HL-60/S4 treated with retinoic acid at 250 ng/mL for 4 days and 3 days (cell line): ENCODE results near the gene ZNF853.
"Not testable (repeated sequence)": the region's sequence is repeated elsewhere in the genome, so short reads cannot be mapped to it uniquely, and the experiment has no call there.

ENCODE experiments used
- in situ Hi-C: fragments of 300-500 bp; cut with MboI; formaldehyde crosslinking; loops from 2 replicates; pipeline ENCODE4 v1.7.0; 2022; ENCODE audit warnings: low sequenced_read_pairs

The ZNF853 gene

GRCh38 chr7:6650521-6651011 lies 35.2 kb downstream of the ZNF853 start:
- in situ Hi-C loops: no loop called here

DNA sequence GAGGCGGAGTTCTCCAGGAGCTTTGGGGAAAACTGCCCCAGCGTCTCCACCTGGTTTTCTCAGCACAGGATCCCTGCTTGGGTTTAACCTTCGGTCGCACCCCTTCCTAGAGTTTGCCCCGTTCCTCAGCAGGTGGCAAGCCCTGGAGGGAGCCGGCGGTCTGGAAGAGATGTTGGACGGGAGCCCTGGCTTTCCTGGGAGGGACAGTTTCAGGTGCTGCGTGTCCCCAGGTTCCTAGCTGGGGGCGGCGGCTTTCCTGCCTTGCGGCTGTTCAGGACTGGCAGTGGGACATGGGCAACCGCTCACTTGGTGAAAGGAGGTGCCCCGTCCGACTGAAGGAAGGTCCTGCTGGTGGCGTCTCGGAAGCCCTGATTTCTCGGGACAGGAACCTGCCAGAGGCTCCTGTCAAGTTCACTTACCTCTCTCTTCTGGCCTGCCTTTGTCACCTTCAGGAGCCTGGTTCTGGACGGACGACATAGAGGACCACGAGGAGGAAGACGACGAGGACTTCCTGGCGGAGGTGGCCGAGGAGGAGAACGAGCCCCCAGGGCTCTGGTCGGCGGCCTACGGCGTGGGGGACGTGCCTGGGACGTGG lies 36.5 kb downstream of the ZNF853 start:
- in situ Hi-C loops: no loop called here

DNA sequence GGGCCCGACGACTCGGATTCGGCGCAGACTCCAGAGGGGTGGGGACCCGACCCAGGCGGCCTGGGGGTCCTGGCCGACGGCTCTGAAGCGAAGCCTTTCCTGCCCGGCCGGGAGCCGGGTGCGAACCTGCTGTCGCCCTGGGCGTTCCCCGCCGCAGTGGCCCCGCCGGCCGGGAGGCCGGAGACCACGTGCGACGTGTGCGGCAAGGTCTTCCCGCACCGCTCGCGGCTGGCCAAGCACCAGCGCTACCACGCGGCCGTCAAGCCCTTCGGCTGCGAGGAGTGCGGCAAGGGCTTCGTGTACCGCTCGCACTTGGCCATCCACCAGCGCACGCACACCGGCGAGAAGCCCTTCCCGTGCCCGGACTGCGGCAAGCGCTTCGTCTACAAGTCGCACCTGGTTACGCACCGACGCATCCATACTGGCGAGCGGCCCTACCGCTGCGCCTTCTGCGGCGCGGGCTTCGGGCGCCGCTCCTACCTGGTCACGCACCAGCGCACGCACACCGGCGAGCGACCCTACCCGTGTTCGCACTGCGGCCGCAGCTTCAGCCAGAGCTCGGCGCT lies 37.1 kb downstream of the ZNF853 start:
- in situ Hi-C loops: no loop called here

DNA sequence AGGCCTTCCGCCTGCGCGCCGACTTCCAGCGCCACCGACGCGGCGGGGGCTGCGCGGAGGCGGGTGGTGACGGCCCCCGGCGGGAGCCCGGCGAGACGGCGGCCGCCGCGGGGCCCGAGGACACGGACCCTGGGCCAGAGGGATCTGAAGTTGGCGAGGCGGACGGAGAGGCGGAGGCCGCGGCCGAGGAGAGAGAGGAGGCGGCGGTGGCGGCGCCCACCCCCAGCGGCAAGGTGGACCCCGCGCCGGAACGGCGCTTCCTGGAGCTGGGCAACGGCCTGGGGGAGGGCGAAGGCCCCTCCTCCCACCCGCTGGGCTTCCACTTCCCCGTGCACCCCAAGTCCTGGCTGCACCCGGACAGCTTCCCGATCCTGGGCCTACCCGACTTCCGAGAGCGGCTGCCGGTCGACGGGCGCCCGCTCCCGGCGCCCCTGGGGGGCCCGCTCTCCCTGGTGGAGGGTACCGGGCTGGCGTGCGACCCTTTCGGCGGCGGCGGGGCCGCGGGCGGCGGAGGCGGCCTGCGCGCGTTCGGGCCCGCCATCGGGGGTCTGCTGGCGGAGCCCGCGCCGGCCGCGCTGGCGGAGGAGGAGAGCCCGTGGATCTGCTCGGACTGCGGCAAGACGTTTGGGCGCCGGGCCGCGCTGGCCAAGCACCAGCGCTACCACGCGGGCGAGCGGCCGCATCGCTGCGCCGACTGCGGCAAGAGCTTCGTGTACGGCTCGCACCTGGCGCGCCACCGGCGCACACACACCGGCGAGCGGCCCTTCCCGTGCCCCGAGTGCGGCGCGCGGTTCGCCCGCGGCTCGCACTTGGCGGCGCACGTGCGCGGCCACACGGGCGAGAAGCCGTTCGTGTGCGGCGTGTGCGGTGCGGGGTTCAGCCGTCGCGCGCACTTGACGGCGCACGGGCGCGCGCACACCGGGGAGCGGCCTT lies 37.9 kb downstream of the ZNF853 start:
- in situ Hi-C loops: no loop called here

GRCh38 chr7:6654113-6654841 lies 38.9 kb downstream of the ZNF853 start:
- in situ Hi-C loops: no loop called here

- in situ Hi-C loops: no loop called here
Measured at GRCh38 chr7:6654842-6655610, 39.6 kb downstream of the ZNF853 start.

- in situ Hi-C loops: no loop called here
Measured at GRCh38 chr7:6655636-6656385, 40.4 kb downstream of the ZNF853 start.

DNA sequence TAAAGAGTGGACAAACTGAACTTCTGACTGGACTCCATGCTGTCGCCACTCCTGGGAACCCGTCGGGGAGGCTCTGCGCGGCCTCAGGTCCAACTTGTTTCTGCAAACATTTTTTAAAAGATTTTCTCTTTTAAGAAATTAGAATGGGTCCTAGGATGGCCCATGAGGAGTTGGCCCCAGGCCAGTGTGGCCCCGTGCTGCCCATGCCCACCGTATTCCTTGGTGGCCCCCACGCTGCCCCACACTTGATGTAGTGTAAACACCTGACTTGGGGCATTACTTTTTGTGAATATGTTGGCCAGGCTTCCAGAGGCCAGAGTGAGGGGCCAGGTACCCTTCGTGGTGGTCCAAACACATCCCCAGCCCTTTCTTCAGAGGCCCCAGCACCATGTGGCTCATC lies 41.0 kb downstream of the ZNF853 start:
- in situ Hi-C loops: no loop called here

DNA sequence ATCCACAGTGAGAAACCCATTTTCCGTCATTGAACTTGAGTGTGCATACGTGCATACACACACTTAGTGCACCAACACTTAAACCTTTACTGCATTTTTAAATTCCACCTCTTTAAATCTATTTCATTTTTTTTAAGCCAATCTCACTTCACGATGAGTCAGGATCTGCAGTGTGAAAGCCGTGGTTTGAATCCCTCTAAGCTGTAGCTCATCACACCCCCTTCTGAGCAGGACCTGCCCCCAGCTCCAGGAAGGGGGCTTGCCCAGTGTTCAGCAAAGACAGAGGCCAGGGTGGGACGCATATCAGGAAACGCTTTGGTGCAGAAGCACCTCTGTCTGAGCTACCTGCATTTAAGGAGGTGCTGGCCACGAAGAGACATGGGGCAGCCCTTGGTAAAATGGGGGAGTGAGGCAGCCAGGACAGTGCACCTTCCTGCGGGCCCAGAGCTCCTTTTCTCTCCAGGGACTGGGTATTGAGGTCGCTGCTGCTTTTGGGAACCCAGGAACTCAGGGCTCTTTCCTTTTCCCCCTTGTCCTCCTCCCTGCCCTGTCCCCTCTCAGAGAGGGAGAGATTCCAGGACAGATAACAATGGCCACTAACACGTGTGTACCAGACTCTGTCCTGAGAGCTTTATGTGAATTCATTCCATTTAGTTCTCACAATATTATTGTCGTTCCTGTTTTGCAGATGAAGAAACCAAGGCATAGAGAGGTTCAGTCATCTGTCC lies 43.4 kb downstream of the ZNF853 start:
- in situ Hi-C loops: no loop called here

GRCh38 chr7:6670851-6671250 lies 55.4 kb downstream of the ZNF853 start:
- in situ Hi-C loops: not testable (repeated sequence)
